HG03432 (cell line): ENCODE measurements around the gene RAB27A.
"Not testable (repeated sequence)": the region's sequence is repeated elsewhere in the genome, so short reads cannot be mapped to it uniquely, and the experiment has no call there.

ENCODE experiments used
- ATAC-seq: cut with Tn5 transposase; IDR thresholded peaks from one replicate; pipeline ENCODE4 v1.9.1; 2021; ENCODE audit warnings: mild to moderate bottlenecking, moderate library complexity; ENCODE audit not compliant: unreplicated experiment

The RAB27A gene

DNA sequence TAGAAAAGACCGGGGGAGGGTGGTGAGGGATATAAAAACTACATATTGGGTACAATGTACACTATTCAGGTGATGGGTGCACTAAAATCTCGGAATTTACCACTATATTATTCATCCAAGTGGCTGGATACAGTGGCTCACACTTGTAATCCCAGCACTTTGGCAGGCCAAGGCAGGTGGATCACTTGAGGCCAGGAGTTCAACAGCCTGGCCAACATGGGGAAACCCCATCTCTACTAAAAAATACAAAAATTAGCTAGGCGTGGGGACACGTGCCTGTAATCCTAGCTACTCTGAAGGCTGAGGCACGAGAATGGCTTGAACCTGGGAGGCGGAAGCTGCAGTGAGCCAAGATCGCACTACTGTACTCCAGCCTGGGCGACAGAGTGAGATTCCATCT is 37.4 kb downstream of the RAB27A start:
- ATAC-seq: not testable (repeated sequence)

- no peak for ATAC-seq
Measured at GRCh38 chr15:55250941-55251340, 38.7 kb downstream of the RAB27A start.

DNA sequence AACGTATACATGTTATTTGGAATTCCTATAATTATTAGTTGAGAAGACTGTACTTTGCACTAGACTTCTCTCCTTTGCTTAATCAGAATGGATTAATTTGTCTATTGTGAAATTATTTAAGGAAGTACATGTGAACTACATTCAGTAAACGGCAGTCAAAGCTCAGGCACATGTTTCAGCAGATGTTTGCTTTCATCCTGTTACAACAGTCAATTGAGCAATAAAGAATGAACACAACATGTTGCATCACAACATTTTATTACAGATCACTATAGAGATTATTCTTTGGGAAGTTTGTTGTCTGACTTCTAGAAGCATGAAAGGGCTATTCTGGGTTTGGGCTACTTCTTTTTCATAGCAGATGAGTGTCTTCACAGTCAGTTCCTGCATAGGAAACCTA is 39.2 kb downstream of the RAB27A start:
- no peak for ATAC-seq

- ATAC-seq: not testable (repeated sequence)
Measured at GRCh38 chr15:55249885-55250284, 39.7 kb downstream of the RAB27A start.

- no peak for ATAC-seq
Measured at GRCh38 chr15:55248895-55249294, 40.7 kb downstream of the RAB27A start.

DNA sequence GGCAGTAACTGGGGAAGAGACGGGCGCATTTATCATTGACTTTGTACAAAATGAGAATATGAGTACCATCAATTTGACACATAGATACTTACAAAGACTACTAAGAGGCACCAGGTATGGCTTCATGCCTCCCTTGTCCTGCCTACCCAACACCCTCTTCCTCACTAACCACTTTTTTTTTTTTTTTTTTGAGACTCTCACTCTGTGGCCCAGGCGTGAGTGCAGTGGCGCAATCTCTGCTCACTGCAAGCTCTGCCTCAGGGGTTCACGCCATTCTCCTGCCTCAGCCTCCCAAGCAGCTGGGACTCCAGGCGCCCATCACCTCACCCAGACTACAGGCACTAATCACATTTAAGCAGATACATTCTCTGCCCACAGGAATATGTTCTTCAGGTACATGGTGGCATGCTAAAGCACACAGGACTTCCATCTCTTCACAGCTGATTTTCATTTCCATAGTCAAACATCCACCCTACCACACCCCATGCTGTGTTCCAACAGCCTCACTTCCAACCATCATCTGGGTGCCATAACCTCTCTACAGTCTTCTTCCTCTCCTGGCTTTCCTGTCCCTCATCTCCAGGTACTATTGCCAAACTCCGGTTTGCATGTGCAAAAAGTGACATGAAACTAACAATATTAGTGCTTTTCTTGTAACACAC is 41.7 kb downstream of the RAB27A start:
- no peak for ATAC-seq

GRCh38 chr15:55247311-55247710 is 42.3 kb downstream of the RAB27A start:
- no peak for ATAC-seq

DNA sequence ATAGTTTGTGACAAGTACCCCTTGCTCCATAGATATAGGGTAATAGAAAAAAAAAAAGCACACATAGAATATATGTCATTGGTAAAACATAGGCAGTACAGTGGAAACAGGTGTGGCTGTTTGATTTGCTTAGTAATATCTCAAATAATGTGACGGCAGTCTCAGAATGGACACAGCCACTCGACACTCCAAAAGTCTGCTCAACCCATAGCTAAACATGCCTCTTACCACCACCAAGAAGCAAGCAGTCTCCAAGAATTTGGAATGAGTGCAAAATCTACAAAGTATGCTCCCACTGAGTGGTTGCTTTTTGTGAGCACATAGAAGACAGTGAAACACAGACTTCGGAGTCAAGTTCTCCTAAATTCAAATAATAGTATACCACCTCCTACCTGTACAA is 43.0 kb downstream of the RAB27A start:
- ATAC-seq: no peak

- ATAC-seq: no peak
Measured at GRCh38 chr15:55245059-55245458, 44.6 kb downstream of the RAB27A start.

DNA sequence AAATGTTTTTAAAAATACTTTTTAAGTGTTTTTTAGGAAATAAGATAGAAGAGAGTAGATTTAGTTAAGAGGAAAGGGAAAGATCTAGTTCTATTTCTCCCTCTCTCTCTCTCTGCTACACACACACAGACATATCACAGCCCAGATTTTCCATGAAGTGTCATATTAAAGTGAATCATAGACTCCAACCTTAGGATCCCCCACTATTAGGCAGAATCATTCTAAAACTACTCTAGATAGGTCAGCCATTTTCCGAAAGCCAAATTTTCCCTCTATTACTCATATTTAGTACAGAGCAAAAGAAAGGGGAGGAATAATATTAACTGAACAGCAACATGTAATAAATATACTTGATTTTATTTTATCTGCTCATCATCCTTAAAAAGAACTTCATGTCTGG is 47.7 kb downstream of the RAB27A start:
- no peak for ATAC-seq

- no peak for ATAC-seq
Measured at GRCh38 chr15:55241186-55241585, 48.4 kb downstream of the RAB27A start.

DNA sequence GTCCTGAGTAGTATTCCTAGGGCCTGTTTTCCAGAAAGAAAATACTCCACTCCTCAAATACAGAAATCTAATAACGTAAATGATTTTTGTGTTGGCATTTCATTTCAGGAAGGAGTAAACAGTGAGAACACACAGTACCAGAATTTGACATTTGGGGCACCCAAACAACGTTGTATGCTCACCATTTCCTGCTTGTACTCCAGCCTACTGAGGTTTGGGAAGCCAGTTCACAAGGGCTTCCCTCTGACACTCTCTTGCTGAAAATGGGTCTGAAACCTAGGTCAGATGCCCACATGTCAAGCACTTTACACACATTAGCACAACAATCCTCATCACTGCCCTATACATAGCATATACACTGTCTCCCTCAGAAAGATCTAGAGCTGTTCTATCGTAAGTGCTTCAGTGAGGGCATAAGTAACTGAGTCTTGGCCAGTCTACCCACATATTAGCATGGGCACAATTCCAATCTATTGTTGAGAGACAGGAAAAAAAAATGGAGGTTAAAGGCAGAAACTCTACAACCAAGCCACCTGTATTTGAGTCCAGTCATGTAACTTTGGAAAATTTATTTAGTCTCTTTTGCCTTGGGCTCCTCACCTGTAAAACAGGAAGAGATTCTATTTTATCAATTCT is 49.4 kb downstream of the RAB27A start:
- no peak for ATAC-seq

DNA sequence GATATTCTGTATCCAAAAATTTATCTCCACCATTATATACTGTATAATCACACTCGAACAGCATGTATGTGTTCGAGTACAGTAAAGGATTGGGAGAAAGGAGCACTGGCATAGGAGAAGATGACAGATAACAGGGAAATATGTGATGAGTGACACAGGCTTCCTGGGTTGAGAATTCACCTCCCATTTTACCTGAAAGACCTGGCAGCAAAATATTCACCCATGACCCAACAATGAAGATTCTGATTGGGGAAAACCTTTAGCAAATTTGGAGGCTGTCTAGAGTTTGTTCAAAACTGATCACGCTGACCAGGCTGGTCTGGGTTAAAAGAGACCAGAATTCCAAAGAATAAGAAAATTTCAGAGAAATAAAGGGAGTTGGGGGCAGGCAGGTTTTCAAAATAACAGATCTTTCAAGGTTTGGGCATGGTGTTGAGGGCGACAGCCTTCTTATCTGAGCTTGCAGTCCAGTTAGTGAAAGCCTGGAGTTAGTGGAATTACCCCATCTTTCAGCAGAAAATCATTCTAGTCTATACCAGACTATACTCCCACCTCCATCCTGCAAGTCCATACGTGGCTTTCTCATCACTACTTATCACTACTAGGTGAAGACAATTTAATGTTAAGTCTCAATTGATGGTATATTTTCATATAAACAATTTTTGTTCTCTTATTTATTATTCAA is 50.0 kb downstream of the RAB27A start:
- no peak for ATAC-seq

DNA sequence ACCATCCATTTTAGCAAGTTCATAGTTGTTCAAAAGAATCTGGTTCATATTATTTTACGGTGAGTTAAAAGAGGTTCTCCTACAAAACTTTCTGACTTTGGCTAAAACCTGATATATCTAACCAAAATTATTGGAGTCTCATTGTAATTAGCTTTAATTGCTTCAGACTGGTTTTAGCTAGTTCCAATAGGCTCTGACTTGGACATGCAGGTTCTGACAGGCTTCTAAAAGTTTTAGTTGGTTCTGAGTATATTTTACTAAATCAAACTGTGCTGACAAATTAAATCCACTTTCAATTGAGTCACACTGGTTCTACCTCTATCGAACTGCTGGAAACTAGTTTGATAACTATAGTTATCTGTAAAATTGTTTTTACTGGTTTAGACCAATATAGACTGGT is 50.7 kb downstream of the RAB27A start:
- ATAC-seq: no peak

DNA sequence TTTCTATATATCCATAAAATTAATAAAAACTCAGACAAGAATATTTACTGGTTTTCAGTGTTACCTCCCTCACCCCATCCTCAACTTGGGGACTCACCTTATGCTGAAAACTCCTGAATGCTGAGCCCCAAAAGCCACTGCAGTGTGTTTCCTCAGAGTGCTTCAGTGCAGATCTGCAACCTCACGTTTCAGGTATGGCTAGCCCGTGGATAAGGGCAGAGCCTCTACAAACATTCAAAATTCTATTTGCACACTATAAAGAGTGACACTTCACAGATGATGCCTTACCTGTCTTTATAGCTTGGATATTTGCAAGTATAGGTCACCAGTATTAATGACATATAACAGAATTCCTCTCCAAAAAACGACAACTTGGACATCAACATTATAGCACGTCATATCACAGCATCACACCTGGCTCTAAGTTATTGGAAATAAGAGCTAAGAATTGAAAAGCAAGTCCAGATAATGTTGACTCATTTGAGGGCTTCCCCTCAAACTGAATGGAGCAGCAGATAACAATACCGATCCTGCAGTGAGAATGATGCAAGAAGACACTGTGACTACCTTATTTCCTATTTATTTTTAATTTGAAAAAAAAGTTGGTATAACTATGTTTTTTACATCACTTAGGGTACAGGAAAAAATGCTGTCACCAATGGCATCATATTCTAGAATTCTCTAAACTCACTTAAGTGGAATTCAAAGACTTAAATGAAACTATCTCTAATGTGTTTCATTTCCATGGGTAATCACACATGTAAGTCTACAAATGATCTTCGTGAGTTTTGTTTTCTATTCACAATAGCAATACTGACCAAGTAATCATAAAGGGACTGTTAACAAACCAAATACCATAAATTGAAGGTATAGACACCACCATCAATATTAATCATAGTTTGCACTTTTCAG is 52.1 kb downstream of the RAB27A start:
- no peak for ATAC-seq

- no peak for ATAC-seq
Measured at GRCh38 chr15:55235546-55236036, 54.0 kb downstream of the RAB27A start.

- no peak for ATAC-seq
Measured at GRCh38 chr15:55234800-55235104, 54.9 kb downstream of the RAB27A start.

DNA sequence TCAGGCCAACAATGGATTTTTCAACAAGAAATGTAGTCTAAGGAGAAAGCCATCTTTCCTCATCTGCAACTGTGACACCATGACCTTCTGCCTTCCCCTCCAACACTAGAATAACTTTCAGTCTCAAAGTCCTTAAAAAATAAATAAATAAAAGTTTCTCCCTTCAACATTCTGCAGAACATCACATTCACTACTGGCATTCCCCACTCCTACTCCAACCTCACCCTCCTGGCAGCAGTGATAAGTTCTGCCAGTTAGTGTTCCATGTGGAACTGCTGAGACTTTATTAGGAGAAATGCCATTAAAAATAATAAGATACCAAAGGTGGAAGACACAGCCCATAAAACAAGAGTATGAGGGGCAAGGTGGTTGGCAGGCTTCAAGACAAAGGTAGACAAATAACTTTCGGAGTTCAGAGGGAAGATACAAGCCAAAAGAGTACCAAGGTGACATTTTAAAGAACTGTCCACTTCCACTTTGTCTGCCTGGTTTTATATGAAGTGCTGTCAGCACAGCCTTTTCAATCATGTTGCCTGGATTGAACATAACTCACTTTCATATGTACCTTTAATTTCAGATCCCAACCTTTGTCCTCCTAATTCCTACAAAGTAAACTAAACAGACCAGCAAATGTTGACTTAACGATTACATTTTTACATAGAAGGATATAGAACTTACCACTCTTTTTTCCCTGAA is 55.4 kb downstream of the RAB27A start:
- no peak for ATAC-seq

GRCh38 chr15:55231455-55231854 is 58.2 kb downstream of the RAB27A start:
- ATAC-seq: no peak

DNA sequence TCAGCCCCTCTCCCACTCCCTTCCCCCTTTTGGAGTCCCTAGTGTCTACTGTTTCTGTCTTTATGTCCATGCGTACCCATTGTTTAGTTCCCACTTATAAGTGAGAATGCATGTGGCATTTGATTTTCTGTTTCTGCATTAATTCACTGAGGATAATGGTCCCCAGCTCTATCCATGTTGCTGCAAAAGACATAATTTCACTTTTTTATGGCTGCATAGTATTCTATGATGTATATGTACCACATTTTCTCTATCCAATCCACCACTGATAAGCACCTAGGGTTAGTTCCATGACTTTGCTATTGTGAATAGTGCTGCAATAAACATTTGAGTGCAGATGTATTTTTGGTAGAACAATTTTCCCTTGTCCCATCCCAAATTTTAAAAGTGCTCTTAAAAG is 58.7 kb downstream of the RAB27A start:
- no peak for ATAC-seq
